Ammon's horn (tissue), 1 donor: ENCODE results near the gene GARIN3.
A peak's percentile ranks its signal among the peaks of the same experiment; 100 is the strongest.

Experiments used
- DNase-seq: peaks from one replicate; pipeline ENCODE4 v3.0.0-alpha.2; 2016; ENCODE audit warnings: low spot score

The GARIN3 gene

GRCh38 chr5:157143127-157143971 is 22.7 kb downstream of the GARIN3 start:
- peak; percentile 78 for DNase-seq

- DNase-seq, result peak; percentile 99
These were observed 23.5 kb downstream of the GARIN3 start, which contains the start of gene MED7 for GRCh38 chr5:157142317-157143126. MED7 (minus strand) TSS chr5:157142865; CDS start chr5:157139431, 3,434 bp downstream.

- no peak for DNase-seq
These were observed 28.4 kb downstream of the GARIN3 start for GRCh38 chr5:157137691-157138090.

- DNase-seq, result no peak
These were observed 33.8 kb downstream of the GARIN3 start for GRCh38 chr5:157132281-157132612.

- no peak for DNase-seq
These were observed 35.1 kb downstream of the GARIN3 start for GRCh38 chr5:157130925-157131324.

- no peak for DNase-seq
These were observed 44.4 kb downstream of the GARIN3 start for GRCh38 chr5:157121709-157122108.

- DNase-seq, result no peak
These were observed 46.0 kb downstream of the GARIN3 start for GRCh38 chr5:157120102-157120501.

GRCh38 chr5:157116483-157116954 is 49.5 kb downstream of the GARIN3 start:
- no peak for DNase-seq

GRCh38 chr5:157115502-157115901 is 50.6 kb downstream of the GARIN3 start:
- no peak for DNase-seq

GRCh38 chr5:157115012-157115411 is 51.1 kb downstream of the GARIN3 start:
- DNase-seq, result no peak

GRCh38 chr5:157113002-157113401 is 53.1 kb downstream of the GARIN3 start:
- DNase-seq, result no peak
